ENCODE measurements around the gene NCK2. TPM values are rescaled to one million over a fixed set of nuclear protein-coding genes. Genes with fewer than 3 reads are reported as not detected.

The NCK2 gene
- total RNA-seq, 1 experiment from 2014 or later: 26.7 TPM

DNA sequence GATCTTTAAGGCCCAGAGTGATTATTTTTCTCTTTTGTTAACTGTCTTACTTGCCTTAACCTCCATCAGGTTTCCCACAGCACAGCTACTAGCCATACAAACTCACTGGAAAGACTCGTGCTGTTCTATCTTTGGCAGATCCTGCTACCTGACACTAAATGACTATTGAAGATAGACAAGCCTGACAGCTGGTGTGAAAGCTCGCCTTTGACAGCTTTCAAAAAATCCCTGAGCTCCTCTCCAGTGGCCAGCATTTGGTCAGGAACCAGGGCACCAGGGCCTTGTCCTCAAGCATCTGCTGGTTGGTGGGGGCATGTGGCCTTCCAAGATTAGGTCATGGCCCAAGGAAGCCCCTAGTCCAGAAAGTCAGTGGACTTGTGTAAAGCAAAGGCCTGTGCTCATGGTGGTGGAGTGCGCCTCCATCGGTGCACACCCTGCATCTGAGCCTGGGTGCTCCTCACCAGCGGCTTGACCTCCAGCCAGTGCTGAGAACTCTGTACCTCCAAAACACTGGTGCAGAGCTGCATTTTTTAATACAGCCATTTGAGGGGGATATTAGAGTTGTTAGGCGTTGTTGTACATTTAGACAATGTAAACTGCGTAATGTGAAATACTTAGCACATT, 158.5 kb downstream of the NCK2 start:
- H3K79me2 ChIP-seq (ENCODE audit: insufficient read depth, low read length): no peaks in the 10 kb centered on the region
- TF ChIP-seq, protein P1, sequence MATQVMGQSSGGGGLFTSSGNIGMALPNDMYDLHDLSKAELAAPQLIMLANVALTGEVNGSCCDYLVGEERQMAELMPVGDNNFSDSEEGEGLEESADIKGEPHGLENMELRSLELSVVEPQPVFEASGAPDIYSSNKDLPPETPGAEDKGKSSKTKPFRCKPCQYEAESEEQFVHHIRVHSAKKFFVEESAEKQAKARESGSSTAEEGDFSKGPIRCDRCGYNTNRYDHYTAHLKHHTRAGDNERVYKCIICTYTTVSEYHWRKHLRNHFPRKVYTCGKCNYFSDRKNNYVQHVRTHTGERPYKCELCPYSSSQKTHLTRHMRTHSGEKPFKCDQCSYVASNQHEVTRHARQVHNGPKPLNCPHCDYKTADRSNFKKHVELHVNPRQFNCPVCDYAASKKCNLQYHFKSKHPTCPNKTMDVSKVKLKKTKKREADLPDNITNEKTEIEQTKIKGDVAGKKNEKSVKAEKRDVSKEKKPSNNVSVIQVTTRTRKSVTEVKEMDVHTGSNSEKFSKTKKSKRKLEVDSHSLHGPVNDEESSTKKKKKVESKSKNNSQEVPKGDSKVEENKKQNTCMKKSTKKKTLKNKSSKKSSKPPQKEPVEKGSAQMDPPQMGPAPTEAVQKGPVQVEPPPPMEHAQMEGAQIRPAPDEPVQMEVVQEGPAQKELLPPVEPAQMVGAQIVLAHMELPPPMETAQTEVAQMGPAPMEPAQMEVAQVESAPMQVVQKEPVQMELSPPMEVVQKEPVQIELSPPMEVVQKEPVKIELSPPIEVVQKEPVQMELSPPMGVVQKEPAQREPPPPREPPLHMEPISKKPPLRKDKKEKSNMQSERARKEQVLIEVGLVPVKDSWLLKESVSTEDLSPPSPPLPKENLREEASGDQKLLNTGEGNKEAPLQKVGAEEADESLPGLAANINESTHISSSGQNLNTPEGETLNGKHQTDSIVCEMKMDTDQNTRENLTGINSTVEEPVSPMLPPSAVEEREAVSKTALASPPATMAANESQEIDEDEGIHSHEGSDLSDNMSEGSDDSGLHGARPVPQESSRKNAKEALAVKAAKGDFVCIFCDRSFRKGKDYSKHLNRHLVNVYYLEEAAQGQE (IDR thresholded peaks at IDR 0.05; ENCODE audit: low read depth): no peak
- TF ChIP-seq RAD21 (IDR thresholded peaks at IDR 0.05; ENCODE audit: low read depth) (no peak), SP1 (IDR thresholded peaks at IDR 0.05; ENCODE audit: low read depth) (no peak), CEBPB (IDR thresholded peaks at IDR 0.05; ENCODE audit: low read depth) (no peak), ZFX (IDR thresholded peaks at IDR 0.05) (no peak), FOSL1 (IDR thresholded peaks at IDR 0.05; ENCODE audit: low read depth) (no peak), SRF (IDR thresholded peaks at IDR 0.05; ENCODE audit: low read depth) (no peak), ELF1 (IDR thresholded peaks at IDR 0.05; ENCODE audit: borderline replicate concordance, low read depth) (no peak), ZNF274 (IDR thresholded peaks at IDR 0.05; ENCODE audit: low read depth, low read length) (no peak), YY1 (IDR thresholded peaks at IDR 0.05; ENCODE audit: extremely low read depth, insufficient replicate concordance, low read depth, low read length) (no peak), JUND (IDR thresholded peaks at IDR 0.05) (no peak), POLR2A (IDR thresholded peaks at IDR 0.05; ENCODE audit: borderline replicate concordance, extremely low read depth, insufficient read depth, insufficient read length) (no peak), SIN3A (IDR thresholded peaks at IDR 0.05; ENCODE audit: low read depth) (no peak)
- TF ChIP-seq, protein P2, sequence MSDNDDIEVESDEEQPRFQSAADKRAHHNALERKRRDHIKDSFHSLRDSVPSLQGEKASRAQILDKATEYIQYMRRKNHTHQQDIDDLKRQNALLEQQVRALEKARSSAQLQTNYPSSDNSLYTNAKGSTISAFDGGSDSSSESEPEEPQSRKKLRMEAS (IDR thresholded peaks at IDR 0.05): no peak
- TF ChIP-seq, protein P3, sequence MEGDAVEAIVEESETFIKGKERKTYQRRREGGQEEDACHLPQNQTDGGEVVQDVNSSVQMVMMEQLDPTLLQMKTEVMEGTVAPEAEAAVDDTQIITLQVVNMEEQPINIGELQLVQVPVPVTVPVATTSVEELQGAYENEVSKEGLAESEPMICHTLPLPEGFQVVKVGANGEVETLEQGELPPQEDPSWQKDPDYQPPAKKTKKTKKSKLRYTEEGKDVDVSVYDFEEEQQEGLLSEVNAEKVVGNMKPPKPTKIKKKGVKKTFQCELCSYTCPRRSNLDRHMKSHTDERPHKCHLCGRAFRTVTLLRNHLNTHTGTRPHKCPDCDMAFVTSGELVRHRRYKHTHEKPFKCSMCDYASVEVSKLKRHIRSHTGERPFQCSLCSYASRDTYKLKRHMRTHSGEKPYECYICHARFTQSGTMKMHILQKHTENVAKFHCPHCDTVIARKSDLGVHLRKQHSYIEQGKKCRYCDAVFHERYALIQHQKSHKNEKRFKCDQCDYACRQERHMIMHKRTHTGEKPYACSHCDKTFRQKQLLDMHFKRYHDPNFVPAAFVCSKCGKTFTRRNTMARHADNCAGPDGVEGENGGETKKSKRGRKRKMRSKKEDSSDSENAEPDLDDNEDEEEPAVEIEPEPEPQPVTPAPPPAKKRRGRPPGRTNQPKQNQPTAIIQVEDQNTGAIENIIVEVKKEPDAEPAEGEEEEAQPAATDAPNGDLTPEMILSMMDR (IDR thresholded peaks at IDR 0.05 in 2 of 3, conservative IDR thresholded peaks at IDR 0.05 in 1 of 3; ENCODE audit: borderline replicate concordance in 1 of 3, insufficient read depth in 1 of 3, low read depth in 2 of 3, low read length in 2 of 3): no peak
- TF ChIP-seq, protein P4, sequence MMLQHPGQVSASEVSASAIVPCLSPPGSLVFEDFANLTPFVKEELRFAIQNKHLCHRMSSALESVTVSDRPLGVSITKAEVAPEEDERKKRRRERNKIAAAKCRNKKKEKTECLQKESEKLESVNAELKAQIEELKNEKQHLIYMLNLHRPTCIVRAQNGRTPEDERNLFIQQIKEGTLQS (IDR thresholded peaks at IDR 0.05): no peak
- TF ChIP-seq, protein P5, sequence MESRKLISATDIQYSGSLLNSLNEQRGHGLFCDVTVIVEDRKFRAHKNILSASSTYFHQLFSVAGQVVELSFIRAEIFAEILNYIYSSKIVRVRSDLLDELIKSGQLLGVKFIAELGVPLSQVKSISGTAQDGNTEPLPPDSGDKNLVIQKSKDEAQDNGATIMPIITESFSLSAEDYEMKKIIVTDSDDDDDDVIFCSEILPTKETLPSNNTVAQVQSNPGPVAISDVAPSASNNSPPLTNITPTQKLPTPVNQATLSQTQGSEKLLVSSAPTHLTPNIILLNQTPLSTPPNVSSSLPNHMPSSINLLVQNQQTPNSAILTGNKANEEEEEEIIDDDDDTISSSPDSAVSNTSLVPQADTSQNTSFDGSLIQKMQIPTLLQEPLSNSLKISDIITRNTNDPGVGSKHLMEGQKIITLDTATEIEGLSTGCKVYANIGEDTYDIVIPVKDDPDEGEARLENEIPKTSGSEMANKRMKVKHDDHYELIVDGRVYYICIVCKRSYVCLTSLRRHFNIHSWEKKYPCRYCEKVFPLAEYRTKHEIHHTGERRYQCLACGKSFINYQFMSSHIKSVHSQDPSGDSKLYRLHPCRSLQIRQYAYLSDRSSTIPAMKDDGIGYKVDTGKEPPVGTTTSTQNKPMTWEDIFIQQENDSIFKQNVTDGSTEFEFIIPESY (IDR thresholded peaks at IDR 0.05; ENCODE audit: extremely low read depth, insufficient replicate concordance, low read length): no peak
- CTCF ChIA-PET: no interaction called here
- H3K4me3 ChIP-seq (replicated peaks in 1 of 2; ENCODE audit: low read depth in 1 of 2, low read length in 2 of 2): no peak overlapping the region
- intact Hi-C loops (cut with micrococcal nuclease): loop anchor here (5.0 kb wide), 1 partner anchor 379 kb away; no protein-coding TSS in a partner anchor
- no TSS peak for BruUV-seq (replicated peaks)
- no peak overlapping the region for H3K9ac ChIP-seq (ENCODE audit: low read length)
- H3K27ac ChIP-seq (ENCODE audit: low read depth, low read length): no peak overlapping the region
- H3K9me2 ChIP-seq (ENCODE audit: insufficient read depth): no peaks in the 10 kb centered on the region
- ATAC-seq: no peak
- H3K4me1 ChIP-seq (ENCODE audit: control insufficient read depth in 1 of 2, insufficient read depth in 2 of 2, low read length in 2 of 2): no peaks in the 10 kb centered on the region
- H4K20me1 ChIP-seq (ENCODE audit: insufficient read depth): no peaks in the 10 kb centered on the region
- POLR2A ChIA-PET: no interaction called here
- no peak overlapping the region for H3K4me2 ChIP-seq (ENCODE audit: low read length)
- DNase-seq (ENCODE audit: low read depth, low spot score): no peak
- H3K36me3 ChIP-seq (ENCODE audit: control insufficient read depth in 1 of 2, insufficient read depth in 2 of 2, low read length in 2 of 2): no peaks in the 10 kb centered on the region
- no peak overlapping the region for H2AFZ ChIP-seq (ENCODE audit: low read depth, low read length, poor library complexity, severe bottlenecking)
- no peaks in the 10 kb centered on the region for H3K27me3 ChIP-seq (ENCODE audit: insufficient read depth, low read length)
- RAD21 ChIA-PET (ENCODE audit: low non-redundant PET in 1 of 2, low total read pairs in 2 of 2, uncharacterized antibody in 2 of 2, unreplicated experiment in 2 of 2): no interaction called here
- H3K9me3 ChIP-seq (ENCODE audit: control insufficient read depth in 1 of 2, insufficient read depth in 1 of 2, low read depth in 1 of 2, low read length in 2 of 2): no peaks in the 10 kb centered on the region
